ENCODE measurements around the gene OR13C2. TPM values are rescaled to one million over a fixed set of nuclear protein-coding genes. Genes with fewer than 3 reads are reported as not detected.
"Not testable (repeated sequence)": the region's sequence is repeated elsewhere in the genome, so short reads cannot be mapped to it uniquely, and the experiment has no call there.

Gene OR13C2
- polyA plus RNA-seq, 1 of the 3 experiments (the other 2 are of a cell fraction), result not detected

DNA sequence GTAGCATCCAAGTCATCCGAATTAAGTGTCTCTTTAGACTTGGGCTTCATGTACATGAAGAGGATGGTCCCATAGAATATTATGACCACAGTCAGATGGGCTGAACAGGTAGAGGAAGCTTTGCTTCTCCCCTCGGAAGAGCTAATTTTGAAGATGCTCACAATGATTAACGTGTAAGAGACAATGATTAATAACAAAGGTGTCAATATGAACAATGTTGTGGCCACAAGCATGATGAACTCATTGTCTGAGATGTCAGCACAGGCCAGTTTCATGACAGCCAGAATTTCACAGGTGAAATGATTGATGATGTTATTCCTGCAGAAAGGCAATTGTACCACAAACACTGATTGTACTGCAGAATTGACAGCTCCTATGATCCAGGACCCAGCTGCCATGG, 626 bp downstream of the OR13C2 start:
- no peaks in the 10 kb centered on the region for H3F3A ChIP-seq (replicated peaks; ENCODE audit: insufficient read depth)
- POLR2A ChIA-PET, result no interaction called here
- no peak overlapping the region for H3K27ac ChIP-seq (ENCODE audit: low read depth in 2 of 2, low read length in 1 of 2)
- H4K20me1 ChIP-seq (ENCODE audit: insufficient read depth), result no peaks in the 10 kb centered on the region
- H3K4me2 ChIP-seq, result no peak overlapping the region
- H3K4me1 ChIP-seq (ENCODE audit: control insufficient read depth in 1 of 2, insufficient read depth in 2 of 2, low read depth in 1 of 2, low read length in 1 of 2), result no peaks in the 10 kb centered on the region
- 16% methylated on average over 3 of the region's 3 CpGs for WGBS (ENCODE audit: low lambda C conversion rate)
- DNase-seq, result no peak
- no peak overlapping the region for H3K9ac ChIP-seq
- no peak overlapping the region for H3K4me3 ChIP-seq (ENCODE audit: low read depth in 2 of 2, low read length in 1 of 2)
- CTCF ChIA-PET, result no interaction called here
- no peaks in the 10 kb centered on the region for H3K9me2 ChIP-seq
- H2AFZ ChIP-seq (ENCODE audit: low read depth), result no peak overlapping the region
- no peaks in the 10 kb centered on the region for H3K27me3 ChIP-seq (ENCODE audit: insufficient read depth)
- no peaks in the 10 kb centered on the region for H3K9me3 ChIP-seq
- no peaks in the 10 kb centered on the region for H3K79me2 ChIP-seq (ENCODE audit: insufficient read depth)
- H3K36me3 ChIP-seq (replicated peaks in 1 of 2; ENCODE audit: control insufficient read depth in 1 of 2, insufficient read depth in 2 of 2, low read length in 1 of 2), result no peaks in the 10 kb centered on the region
- TF ChIP-seq, protein P1, sequence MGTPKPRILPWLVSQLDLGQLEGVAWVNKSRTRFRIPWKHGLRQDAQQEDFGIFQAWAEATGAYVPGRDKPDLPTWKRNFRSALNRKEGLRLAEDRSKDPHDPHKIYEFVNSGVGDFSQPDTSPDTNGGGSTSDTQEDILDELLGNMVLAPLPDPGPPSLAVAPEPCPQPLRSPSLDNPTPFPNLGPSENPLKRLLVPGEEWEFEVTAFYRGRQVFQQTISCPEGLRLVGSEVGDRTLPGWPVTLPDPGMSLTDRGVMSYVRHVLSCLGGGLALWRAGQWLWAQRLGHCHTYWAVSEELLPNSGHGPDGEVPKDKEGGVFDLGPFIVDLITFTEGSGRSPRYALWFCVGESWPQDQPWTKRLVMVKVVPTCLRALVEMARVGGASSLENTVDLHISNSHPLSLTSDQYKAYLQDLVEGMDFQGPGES (IDR thresholded peaks at IDR 0.05; ENCODE audit: low read depth, low read length), result no peak
- TF ChIP-seq, protein P2, sequence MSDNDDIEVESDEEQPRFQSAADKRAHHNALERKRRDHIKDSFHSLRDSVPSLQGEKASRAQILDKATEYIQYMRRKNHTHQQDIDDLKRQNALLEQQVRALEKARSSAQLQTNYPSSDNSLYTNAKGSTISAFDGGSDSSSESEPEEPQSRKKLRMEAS (IDR thresholded peaks at IDR 0.05; ENCODE audit: low read depth), result no peak
- TF ChIP-seq, protein P3, sequence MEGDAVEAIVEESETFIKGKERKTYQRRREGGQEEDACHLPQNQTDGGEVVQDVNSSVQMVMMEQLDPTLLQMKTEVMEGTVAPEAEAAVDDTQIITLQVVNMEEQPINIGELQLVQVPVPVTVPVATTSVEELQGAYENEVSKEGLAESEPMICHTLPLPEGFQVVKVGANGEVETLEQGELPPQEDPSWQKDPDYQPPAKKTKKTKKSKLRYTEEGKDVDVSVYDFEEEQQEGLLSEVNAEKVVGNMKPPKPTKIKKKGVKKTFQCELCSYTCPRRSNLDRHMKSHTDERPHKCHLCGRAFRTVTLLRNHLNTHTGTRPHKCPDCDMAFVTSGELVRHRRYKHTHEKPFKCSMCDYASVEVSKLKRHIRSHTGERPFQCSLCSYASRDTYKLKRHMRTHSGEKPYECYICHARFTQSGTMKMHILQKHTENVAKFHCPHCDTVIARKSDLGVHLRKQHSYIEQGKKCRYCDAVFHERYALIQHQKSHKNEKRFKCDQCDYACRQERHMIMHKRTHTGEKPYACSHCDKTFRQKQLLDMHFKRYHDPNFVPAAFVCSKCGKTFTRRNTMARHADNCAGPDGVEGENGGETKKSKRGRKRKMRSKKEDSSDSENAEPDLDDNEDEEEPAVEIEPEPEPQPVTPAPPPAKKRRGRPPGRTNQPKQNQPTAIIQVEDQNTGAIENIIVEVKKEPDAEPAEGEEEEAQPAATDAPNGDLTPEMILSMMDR (IDR thresholded peaks at IDR 0.05), result no peak
- TF ChIP-seq, protein P4, sequence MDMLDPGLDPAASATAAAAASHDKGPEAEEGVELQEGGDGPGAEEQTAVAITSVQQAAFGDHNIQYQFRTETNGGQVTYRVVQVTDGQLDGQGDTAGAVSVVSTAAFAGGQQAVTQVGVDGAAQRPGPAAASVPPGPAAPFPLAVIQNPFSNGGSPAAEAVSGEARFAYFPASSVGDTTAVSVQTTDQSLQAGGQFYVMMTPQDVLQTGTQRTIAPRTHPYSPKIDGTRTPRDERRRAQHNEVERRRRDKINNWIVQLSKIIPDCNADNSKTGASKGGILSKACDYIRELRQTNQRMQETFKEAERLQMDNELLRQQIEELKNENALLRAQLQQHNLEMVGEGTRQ (IDR thresholded peaks at IDR 0.05; ENCODE audit: borderline replicate concordance, low read depth, low read length), result no peak
- TF ChIP-seq JUND (IDR thresholded peaks at IDR 0.05) (no peak), GATA2 (CRISPR knock-in tag; IDR thresholded peaks at IDR 0.05) (no peak), SIN3A (IDR thresholded peaks at IDR 0.05; ENCODE audit: borderline replicate concordance, low read depth, low read length) (no peak), RCOR1 (IDR thresholded peaks at IDR 0.05; ENCODE audit: low read length) (no peak), RFX5 (IDR thresholded peaks at IDR 0.05; ENCODE audit: low read length) (no peak), CHD2 (IDR thresholded peaks at IDR 0.05; ENCODE audit: low read length, partially characterized antibody) (no peak), NFIC (IDR thresholded peaks at IDR 0.05; ENCODE audit: borderline replicate concordance) (no peak), FOXM1 (IDR thresholded peaks at IDR 0.05; ENCODE audit: low read depth) (no peak), RAD21 (IDR thresholded peaks at IDR 0.05; ENCODE audit: low read length) (no peak), ELF1 (IDR thresholded peaks at IDR 0.05) (no peak), SMC3 (IDR thresholded peaks at IDR 0.05; ENCODE audit: low read depth, low read length) (no peak), RXRA (IDR thresholded peaks at IDR 0.05; ENCODE audit: borderline replicate concordance, low read depth) (no peak), FOSL2 (IDR thresholded peaks at IDR 0.05; ENCODE audit: borderline replicate concordance, low read depth) (no peak)
- TF ChIP-seq, protein P5, sequence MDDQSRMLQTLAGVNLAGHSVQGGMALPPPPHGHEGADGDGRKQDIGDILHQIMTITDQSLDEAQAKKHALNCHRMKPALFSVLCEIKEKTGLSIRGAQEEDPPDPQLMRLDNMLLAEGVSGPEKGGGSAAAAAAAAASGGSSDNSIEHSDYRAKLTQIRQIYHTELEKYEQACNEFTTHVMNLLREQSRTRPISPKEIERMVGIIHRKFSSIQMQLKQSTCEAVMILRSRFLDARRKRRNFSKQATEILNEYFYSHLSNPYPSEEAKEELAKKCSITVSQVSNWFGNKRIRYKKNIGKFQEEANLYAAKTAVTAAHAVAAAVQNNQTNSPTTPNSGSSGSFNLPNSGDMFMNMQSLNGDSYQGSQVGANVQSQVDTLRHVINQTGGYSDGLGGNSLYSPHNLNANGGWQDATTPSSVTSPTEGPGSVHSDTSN (IDR thresholded peaks at IDR 0.05), result no peak
- TF ChIP-seq, protein P6, sequence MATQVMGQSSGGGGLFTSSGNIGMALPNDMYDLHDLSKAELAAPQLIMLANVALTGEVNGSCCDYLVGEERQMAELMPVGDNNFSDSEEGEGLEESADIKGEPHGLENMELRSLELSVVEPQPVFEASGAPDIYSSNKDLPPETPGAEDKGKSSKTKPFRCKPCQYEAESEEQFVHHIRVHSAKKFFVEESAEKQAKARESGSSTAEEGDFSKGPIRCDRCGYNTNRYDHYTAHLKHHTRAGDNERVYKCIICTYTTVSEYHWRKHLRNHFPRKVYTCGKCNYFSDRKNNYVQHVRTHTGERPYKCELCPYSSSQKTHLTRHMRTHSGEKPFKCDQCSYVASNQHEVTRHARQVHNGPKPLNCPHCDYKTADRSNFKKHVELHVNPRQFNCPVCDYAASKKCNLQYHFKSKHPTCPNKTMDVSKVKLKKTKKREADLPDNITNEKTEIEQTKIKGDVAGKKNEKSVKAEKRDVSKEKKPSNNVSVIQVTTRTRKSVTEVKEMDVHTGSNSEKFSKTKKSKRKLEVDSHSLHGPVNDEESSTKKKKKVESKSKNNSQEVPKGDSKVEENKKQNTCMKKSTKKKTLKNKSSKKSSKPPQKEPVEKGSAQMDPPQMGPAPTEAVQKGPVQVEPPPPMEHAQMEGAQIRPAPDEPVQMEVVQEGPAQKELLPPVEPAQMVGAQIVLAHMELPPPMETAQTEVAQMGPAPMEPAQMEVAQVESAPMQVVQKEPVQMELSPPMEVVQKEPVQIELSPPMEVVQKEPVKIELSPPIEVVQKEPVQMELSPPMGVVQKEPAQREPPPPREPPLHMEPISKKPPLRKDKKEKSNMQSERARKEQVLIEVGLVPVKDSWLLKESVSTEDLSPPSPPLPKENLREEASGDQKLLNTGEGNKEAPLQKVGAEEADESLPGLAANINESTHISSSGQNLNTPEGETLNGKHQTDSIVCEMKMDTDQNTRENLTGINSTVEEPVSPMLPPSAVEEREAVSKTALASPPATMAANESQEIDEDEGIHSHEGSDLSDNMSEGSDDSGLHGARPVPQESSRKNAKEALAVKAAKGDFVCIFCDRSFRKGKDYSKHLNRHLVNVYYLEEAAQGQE (IDR thresholded peaks at IDR 0.05; ENCODE audit: low read depth, low read length), result no peak
- TF ChIP-seq, protein P7, sequence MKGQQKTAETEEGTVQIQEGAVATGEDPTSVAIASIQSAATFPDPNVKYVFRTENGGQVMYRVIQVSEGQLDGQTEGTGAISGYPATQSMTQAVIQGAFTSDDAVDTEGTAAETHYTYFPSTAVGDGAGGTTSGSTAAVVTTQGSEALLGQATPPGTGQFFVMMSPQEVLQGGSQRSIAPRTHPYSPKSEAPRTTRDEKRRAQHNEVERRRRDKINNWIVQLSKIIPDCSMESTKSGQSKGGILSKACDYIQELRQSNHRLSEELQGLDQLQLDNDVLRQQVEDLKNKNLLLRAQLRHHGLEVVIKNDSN (IDR thresholded peaks at IDR 0.05; ENCODE audit: borderline replicate concordance, low read depth), result no peak

DNA sequence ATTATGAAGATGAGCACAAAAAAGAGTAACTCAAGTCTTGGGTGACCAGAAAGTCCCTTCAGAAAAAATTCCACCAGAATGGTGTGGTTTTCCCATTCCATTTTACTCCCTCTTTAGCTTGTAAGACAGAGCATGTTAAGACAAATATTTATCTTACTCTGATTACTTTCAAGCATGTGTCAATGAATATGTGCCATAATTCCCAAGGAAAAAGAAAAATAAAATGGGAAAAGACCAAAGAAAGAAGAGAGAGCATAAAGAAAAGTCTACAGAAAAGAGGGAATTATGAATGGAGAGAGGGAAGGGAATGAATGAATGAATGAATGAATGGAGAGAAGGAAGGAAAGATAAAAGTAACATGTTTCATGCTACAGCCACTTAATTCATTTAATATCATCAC, 6.1 kb downstream of the OR13C2 start, which contains the start of gene OR13C5:
OR13C5 (minus strand) TSS at position 101 of the 400 bp plus-strand sequence; CDS start at position 101, 0 bp downstream.
- H3K27me3 ChIP-seq (ENCODE audit: insufficient read depth); H3K9me2 ChIP-seq; H4K20me1 ChIP-seq (ENCODE audit: insufficient read depth); H2AFZ ChIP-seq (ENCODE audit: low read depth); H3K9me3 ChIP-seq; H3K4me3 ChIP-seq (ENCODE audit: low read depth in 2 of 2, low read length in 1 of 2); H3K27ac ChIP-seq (ENCODE audit: low read depth in 2 of 2, low read length in 1 of 2); POLR2A ChIA-PET; H3F3A ChIP-seq (replicated peaks; ENCODE audit: insufficient read depth); H3K4me2 ChIP-seq; H3K79me2 ChIP-seq (ENCODE audit: insufficient read depth); DNase-seq; CTCF ChIA-PET; H3K9ac ChIP-seq; H3K36me3 ChIP-seq (replicated peaks in 1 of 2; ENCODE audit: control insufficient read depth in 1 of 2, insufficient read depth in 2 of 2, low read length in 1 of 2); H3K4me1 ChIP-seq (ENCODE audit: control insufficient read depth in 1 of 2, insufficient read depth in 2 of 2, low read depth in 1 of 2, low read length in 1 of 2): not testable (repeated sequence)
